HL-60 (cell line): ENCODE data around the gene NFIA.

Experiments
- DNase-seq, 2 experiments: peaks; one replicate each; pipeline ENCODE4 v3.0.0-alpha.2; 2010 to 2020; ENCODE audit warnings: low read depth in 1 of 2, low spot score in 1 of 2
- H3K27ac ChIP-seq: fragments of 250-450 bp; sonication (Bioruptor Pico); replicated peaks from 2 replicates; pipeline ENCODE4 v1.5.1; 2020; ENCODE audit warnings: mild to moderate bottlenecking, moderate library complexity
- H3K27me3 ChIP-seq: fragments of 250-450 bp; sonication (Bioruptor Pico); 2 replicates; pipeline ENCODE4 v1.5.1; 2021; ENCODE audit warnings: mild to moderate bottlenecking, moderate library complexity; ENCODE audit not compliant: insufficient read depth, poor library complexity, severe bottlenecking
- H3K4me3 ChIP-seq: replicated peaks from 2 replicates; pipeline ENCODE4 v1.5.1; 2011; ENCODE audit warnings: mild to moderate bottlenecking, control low read depth, low read length; ENCODE audit not compliant: insufficient read depth
- CTCF ChIP-seq: IDR thresholded peaks from one replicate; pipeline ENCODE4 v1.5.1; 2011; ENCODE audit warnings: low read length, control low read depth, inconsistent platforms; ENCODE audit not compliant: insufficient read depth
- GABPA ChIP-seq: IDR thresholded peaks from 2 replicates; pipeline ENCODE4 v1.6.1; 2012; ENCODE audit warnings: low read depth
- POLR2AphosphoS5 ChIP-seq: IDR thresholded peaks from 2 replicates; pipeline ENCODE4 v1.6.1; 2012; ENCODE audit warnings: low read depth
- REST ChIP-seq: IDR thresholded peaks from 2 replicates; pipeline ENCODE4 v1.6.1; 2012; ENCODE audit warnings: low read depth; ENCODE audit not compliant: insufficient replicate concordance
- SPI1 ChIP-seq: IDR thresholded peaks from 2 replicates; pipeline ENCODE4 v1.6.1; 2012; ENCODE audit warnings: low read depth, mild to moderate bottlenecking, borderline replicate concordance

Gene NFIA

GRCh38 chr1:61301824-61302657 is 219.7 kb downstream of the NFIA start:
- no peak overlapping the region for H3K27ac ChIP-seq
- H3K27me3 ChIP-seq, result peaks cover 3% of the 10 kb centered on the region
- H3K4me3 ChIP-seq, result no peak overlapping the region
- no peak for DNase-seq
- TF ChIP-seq REST (no peak), POLR2AphosphoS5 (no peak), GABPA (no peak), SPI1 (no peak), CTCF (no peak)

- no peak overlapping the region for H3K4me3 ChIP-seq
- no peak overlapping the region for H3K27ac ChIP-seq
- DNase-seq, result no peak
- TF ChIP-seq SPI1 (no peak), CTCF (no peak), GABPA (no peak), POLR2AphosphoS5 (no peak), REST (no peak)
- no peaks in the 10 kb centered on the region for H3K27me3 ChIP-seq
Observed at GRCh38 chr1:61307422-61308142, 225.2 kb downstream of the NFIA start.

GRCh38 chr1:61310057-61310456 is 227.7 kb downstream of the NFIA start:
- Histone ChIP-seq H3K27ac (no peak overlapping the region), H3K4me3 (no peak overlapping the region), H3K27me3 (peaks cover 2% of the 10 kb centered on the region)
- no peak for TF ChIP-seq POLR2AphosphoS5
- no peak for TF ChIP-seq SPI1
- TF ChIP-seq REST, result no peak
- no peak for TF ChIP-seq CTCF
- TF ChIP-seq GABPA, result no peak
- DNase-seq, result no peak
